Muscle of leg (tissue), 11 donors: ENCODE data around the gene MVK. TPM values are rescaled to one million over a fixed set of nuclear protein-coding genes. Genes with fewer than 3 reads are reported as not detected.

Experiments
- DNase-seq: peaks from one replicate; pipeline ENCODE4 v3.0.0; 2013
- H3K27ac ChIP-seq: one replicate; pipeline ENCODE4 v1.5.1; 2013; ENCODE audit warnings: mild to moderate bottlenecking, low read length, control low read depth
- H3K27me3 ChIP-seq: one replicate; pipeline ENCODE4 v1.6.1; 2013; ENCODE audit warnings: low read length; ENCODE audit not compliant: control insufficient read depth, insufficient read depth
- H3K36me3 ChIP-seq: one replicate; pipeline ENCODE4 v1.6.1; 2013; ENCODE audit warnings: low read length; ENCODE audit not compliant: control insufficient read depth, insufficient read depth
- H3K4me1 ChIP-seq: one replicate; pipeline ENCODE4 v1.6.1; 2013; ENCODE audit warnings: low read length; ENCODE audit not compliant: control insufficient read depth, insufficient read depth
- H3K4me3 ChIP-seq: one replicate; pipeline ENCODE4 v1.5.1; 2013; ENCODE audit warnings: low read length, control low read depth
- H3K9me3 ChIP-seq: replicated peaks from 2 replicates; pipeline ENCODE4 v1.6.1; 2013; ENCODE audit warnings: low read depth, low read length; ENCODE audit not compliant: control insufficient read depth
- WGBS: methylation state at CpG from one replicate; pipeline ENCODE4 v1.1.5; 2013; ENCODE audit warnings: missing lambda C conversion rate; ENCODE audit not compliant: insufficient coverage; 5-methylcytosine and 5-hydroxymethylcytosine counted together
- polyA plus RNA-seq, 8 donors: library from polyadenylated mRNA; unstranded; fragments of 120-200 nt; gene quantifications; one replicate each; pipeline versions ENCODE4 v1.2.1 to v1.2.3, GENCODE V29; 2013; ENCODE audit warnings: inconsistent platforms in 1 of 8, low replicate concordance in 1 of 8; ENCODE audit not compliant: insufficient read length in 8 of 8, insufficient read depth in 1 of 8
- total RNA-seq: library from RNA; stranded (reverse); fragments of 120-200 nt; gene quantifications from one replicate; pipeline ENCODE4 v1.2.4, GENCODE V29; 2013

The MVK gene
- total and polyA plus RNA-seq, 9 donors = 12.6 to 18.4 (median 16.5) TPM

GRCh38 chr12:109588461-109589239 is 15.1 kb downstream of the MVK start:
- no peak overlapping the region for H3K4me3 ChIP-seq
- H3K36me3 ChIP-seq = peaks cover 39% of the 10 kb centered on the region
- H3K27ac ChIP-seq = no peak overlapping the region
- H3K27me3 ChIP-seq = no peaks in the 10 kb centered on the region
- peaks cover 9% of the 10 kb centered on the region for H3K4me1 ChIP-seq
- H3K9me3 ChIP-seq = no peaks in the 10 kb centered on the region
- WGBS = 92% methylated on average over 26 of the region's 26 CpGs
- DNase-seq = no peak

GRCh38 chr12:109589240-109589590 is 15.6 kb downstream of the MVK start:
- peaks cover 9% of the 10 kb centered on the region for H3K4me1 ChIP-seq
- peaks cover 39% of the 10 kb centered on the region for H3K36me3 ChIP-seq
- no peak overlapping the region for H3K4me3 ChIP-seq
- no peak overlapping the region for H3K27ac ChIP-seq
- no peaks in the 10 kb centered on the region for H3K9me3 ChIP-seq
- no peaks in the 10 kb centered on the region for H3K27me3 ChIP-seq
- DNase-seq = no peak
- 100% methylated on average over 3 of the region's 7 CpGs for WGBS

- Histone ChIP-seq H3K36me3 (peaks cover 43% of the 10 kb centered on the region), H3K4me1 (peaks cover 11% of the 10 kb centered on the region), H3K4me3 (no peak overlapping the region), H3K27me3 (no peaks in the 10 kb centered on the region), H3K9me3 (no peaks in the 10 kb centered on the region), H3K27ac (no peak overlapping the region)
- 86% methylated on average over 13 of the region's 16 CpGs for WGBS
- no peak for DNase-seq
These were observed 16.2 kb downstream of the MVK start for GRCh38 chr12:109589691-109590245.

GRCh38 chr12:109590566-109590965 is 17.0 kb downstream of the MVK start:
- no peaks in the 10 kb centered on the region for H3K27me3 ChIP-seq
- H3K36me3 ChIP-seq = peaks cover 48% of the 10 kb centered on the region
- DNase-seq = no peak
- no peak overlapping the region for H3K27ac ChIP-seq
- 91% methylated on average over 8 of the region's 8 CpGs for WGBS
- H3K4me3 ChIP-seq = no peak overlapping the region
- peaks cover 15% of the 10 kb centered on the region for H3K4me1 ChIP-seq
- H3K9me3 ChIP-seq = no peaks in the 10 kb centered on the region

GRCh38 chr12:109591041-109591440 is 17.4 kb downstream of the MVK start:
- DNase-seq = no peak
- Histone ChIP-seq H3K36me3 (peaks cover 52% of the 10 kb centered on the region), H3K27ac (no peak overlapping the region)

GRCh38 chr12:109592195-109592904 is 18.8 kb downstream of the MVK start:
- Histone ChIP-seq H3K9me3 (no peaks in the 10 kb centered on the region), H3K36me3 (peaks cover 52% of the 10 kb centered on the region), H3K27ac (peak overlapping the region; percentile 8), H3K4me1 (peaks cover 17% of the 10 kb centered on the region), H3K4me3 (no peak overlapping the region), H3K27me3 (no peaks in the 10 kb centered on the region)
- WGBS = 85% methylated on average over 10 of the region's 19 CpGs
- DNase-seq = peak; percentile 50

More at GRCh38 chr12:109591041-109591440, 17.4 kb downstream of the MVK start:
- no peaks in the 10 kb centered on the region for H3K9me3 ChIP-seq
- H3K27me3 ChIP-seq = no peaks in the 10 kb centered on the region
- H3K4me1 ChIP-seq = peaks cover 15% of the 10 kb centered on the region
- H3K4me3 ChIP-seq = no peak overlapping the region
- WGBS = 75% methylated on average over 8 of the region's 10 CpGs

GRCh38 chr12:109592905-109593272 is 19.3 kb downstream of the MVK start:
- Histone ChIP-seq H3K36me3 (peaks cover 47% of the 10 kb centered on the region), H3K27ac (peak overlapping the region; percentile 8), H3K27me3 (no peaks in the 10 kb centered on the region), H3K4me1 (peaks cover 21% of the 10 kb centered on the region), H3K9me3 (no peaks in the 10 kb centered on the region), H3K4me3 (no peak overlapping the region)
- 57% methylated on average over 8 of the region's 9 CpGs for WGBS
- DNase-seq = peak; percentile 69

- Histone ChIP-seq H3K36me3 (peaks cover 38% of the 10 kb centered on the region), H3K4me1 (peaks cover 30% of the 10 kb centered on the region), H3K27me3 (no peaks in the 10 kb centered on the region), H3K9me3 (no peaks in the 10 kb centered on the region), H3K4me3 (no peak overlapping the region), H3K27ac (no peak overlapping the region)
- 78% methylated on average over 14 of the region's 15 CpGs for WGBS
- peak; percentile 55 for DNase-seq
These were observed 21.1 kb downstream of the MVK start for GRCh38 chr12:109594556-109595317.

- no peaks in the 10 kb centered on the region for H3K9me3 ChIP-seq
- WGBS = 82% methylated on average over 5 of the region's 10 CpGs
- peaks cover 30% of the 10 kb centered on the region for H3K4me1 ChIP-seq
These were observed 21.8 kb downstream of the MVK start for GRCh38 chr12:109595321-109595902.

More at GRCh38 chr12:109595321-109595902, 21.8 kb downstream of the MVK start:
- peaks cover 38% of the 10 kb centered on the region for H3K36me3 ChIP-seq
- H3K27me3 ChIP-seq = no peaks in the 10 kb centered on the region
- DNase-seq = no peak
- H3K4me3 ChIP-seq = no peak overlapping the region
- no peak overlapping the region for H3K27ac ChIP-seq
